Stimulated activated CD8-positive, alpha-beta memory T cell treated with anti-CD3 and anti-CD28 coated beads, Interleukin-4, amount 100 ng/mL, for 48 hours (primary cell): ENCODE results near the gene GAGE12J.
"Not testable (repeated sequence)": the region's sequence is repeated elsewhere in the genome, so short reads cannot be mapped to it uniquely, and the experiment has no call there.

Experiments
- DNase-seq: peaks from one replicate; pipeline ENCODE4 v3.0.0-alpha.2; 2020

Gene GAGE12J

DNA sequence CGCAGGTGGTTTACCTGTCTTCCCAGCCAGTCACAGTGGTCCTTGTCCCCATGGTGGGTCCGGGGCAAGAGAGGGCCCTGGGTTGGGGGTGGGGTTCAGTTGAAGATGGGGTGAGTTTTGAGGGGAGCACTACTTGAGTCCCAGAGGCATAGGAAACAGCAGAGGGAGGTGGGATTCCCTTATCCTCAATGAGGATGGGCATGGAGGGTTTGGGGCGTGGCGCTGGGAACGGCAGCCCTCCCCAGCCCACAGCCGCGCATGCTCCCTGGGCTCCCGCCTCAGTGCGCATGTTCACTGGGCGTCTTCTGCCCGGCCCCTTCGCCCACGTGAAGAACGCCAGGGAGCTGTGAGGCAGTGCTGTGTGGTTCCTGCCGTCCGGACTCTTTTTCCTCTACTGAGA is at the start of gene GAGE12J:
Gene GAGE12J, plus strand, starts transcription at position 301 of the 400 bp plus-strand sequence. CDS start 1,157 bp downstream, outside the sequence.
- DNase-seq = not testable (repeated sequence)

GRCh38 chrX:49272421-49272820 is 49.4 kb upstream of the GAGE12J start:
- DNase-seq = no peak

- DNase-seq = peak; percentile 64
Observed at GRCh38 chrX:49273181-49273727, 48.6 kb upstream of the GAGE12J start.

GRCh38 chrX:49276207-49276606 is 45.6 kb upstream of the GAGE12J start:
- DNase-seq = no peak

DNA sequence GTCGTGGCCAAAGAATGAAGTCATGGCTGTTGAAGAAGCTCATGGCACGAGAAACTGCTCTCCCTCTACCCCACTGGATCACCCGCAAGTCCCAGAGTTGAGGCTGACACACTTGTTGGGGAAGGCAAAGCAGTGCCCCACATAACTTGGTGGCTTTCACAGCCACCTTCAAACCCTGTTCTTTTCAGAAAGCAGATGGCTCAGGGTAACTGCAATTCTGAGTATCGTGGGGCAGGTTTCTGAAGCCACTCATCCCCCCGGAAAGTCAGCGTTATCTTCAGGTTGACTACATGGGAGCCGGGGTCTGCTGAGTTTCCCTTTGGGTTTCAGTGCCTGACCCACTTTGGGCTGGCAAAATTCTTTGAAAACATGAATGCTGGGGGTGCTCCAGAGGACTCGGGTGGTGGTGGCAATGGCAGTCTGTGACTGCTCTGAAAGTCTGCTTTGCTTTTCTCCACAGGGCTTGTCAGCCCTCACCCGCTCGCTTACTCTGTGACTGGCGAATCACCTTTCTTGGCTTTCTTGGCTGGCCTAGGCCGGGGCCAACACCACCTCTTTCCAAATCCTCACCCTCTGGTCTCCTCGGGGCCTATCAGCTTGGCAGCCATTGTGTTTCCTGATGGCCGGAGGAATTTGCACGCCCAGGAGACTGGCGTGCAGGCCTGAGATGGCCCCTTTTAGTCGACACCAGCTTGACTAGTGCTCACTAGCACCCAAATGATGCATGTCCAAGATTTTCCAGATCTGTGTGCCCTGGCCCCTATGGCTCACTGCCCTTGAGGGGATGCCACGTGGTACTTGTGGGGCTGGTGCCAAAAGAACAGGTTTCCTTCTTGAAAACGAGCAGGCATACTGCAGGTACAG is 44.9 kb upstream of the GAGE12J start:
- peak; percentile 56 for DNase-seq

DNA sequence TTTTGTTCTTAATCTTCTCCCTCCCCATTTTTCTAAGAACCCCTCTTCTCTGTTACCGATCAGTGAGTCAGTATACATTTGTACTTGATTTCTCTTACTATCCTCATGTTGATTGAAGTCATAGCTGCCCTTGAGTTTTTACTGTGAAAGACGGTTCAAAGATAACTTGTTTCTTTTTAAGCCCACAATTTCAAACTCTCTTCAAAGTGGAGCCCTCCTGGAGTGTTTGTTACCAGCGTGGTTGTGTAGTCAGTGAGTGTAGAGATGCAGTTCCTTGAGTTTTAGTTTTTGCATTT is 44.4 kb upstream of the GAGE12J start:
- DNase-seq = no peak

GRCh38 chrX:49278081-49278480 is 43.8 kb upstream of the GAGE12J start:
- no peak for DNase-seq

DNA sequence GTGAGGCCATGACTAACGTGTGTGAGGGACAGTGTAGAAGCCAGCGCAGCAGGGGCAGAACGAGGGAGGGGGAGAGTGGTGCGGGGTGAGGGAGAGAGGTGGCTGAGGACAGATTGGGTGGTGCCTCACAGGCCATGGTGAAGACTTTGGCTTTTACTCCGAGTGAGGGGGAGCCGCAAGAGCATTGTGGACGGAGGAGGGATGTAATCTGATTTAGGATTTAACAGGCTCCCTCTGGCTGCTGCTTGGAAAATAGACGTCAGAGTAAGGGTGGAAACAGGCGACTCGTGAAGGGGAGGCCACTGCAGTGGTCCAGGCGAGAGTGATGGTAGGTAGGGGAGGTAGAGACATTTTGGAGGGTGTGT is 39.2 kb upstream of the GAGE12J start:
- DNase-seq = no peak

DNA sequence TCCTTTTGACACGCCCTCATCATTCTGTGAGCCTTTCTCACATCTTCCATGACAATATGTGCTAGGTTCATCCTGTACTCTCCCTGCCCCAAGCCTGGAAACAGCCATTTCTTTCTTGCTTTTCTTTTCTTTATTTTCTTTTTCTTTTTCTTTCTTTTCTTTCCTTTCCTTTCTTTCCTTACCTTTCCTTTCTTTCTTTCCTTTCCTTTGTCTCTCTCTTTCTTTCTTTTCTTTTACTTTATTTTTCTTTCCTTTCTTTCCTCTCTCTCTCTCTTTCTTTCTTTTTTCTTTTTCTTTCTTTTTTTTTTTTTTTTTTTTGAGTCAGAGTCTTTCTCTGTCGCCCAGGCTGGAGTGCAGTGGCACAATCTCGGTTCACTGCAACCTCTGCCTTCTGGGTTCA is 37.6 kb upstream of the GAGE12J start:
- DNase-seq = no peak

DNA sequence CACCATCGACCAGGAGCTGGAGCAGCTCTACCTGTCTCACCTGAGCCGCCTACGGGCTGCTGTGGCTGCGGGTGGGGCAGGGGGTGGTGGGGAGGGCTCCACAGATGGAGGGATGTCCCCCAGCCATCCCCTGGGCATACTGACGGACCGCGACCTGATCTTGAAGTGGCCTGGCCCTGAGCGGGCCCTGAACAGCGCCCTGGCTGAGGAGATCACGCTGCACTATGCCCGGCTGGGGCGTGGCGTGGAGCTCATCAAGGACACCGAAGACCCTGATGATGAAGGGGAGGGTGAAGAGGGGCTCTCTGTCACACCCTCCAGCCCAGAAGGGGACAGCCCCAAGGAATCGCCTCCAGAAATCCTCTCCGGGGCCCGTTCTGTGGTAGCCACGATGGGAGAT is 35.7 kb upstream of the GAGE12J start:
- DNase-seq = no peak

DNA sequence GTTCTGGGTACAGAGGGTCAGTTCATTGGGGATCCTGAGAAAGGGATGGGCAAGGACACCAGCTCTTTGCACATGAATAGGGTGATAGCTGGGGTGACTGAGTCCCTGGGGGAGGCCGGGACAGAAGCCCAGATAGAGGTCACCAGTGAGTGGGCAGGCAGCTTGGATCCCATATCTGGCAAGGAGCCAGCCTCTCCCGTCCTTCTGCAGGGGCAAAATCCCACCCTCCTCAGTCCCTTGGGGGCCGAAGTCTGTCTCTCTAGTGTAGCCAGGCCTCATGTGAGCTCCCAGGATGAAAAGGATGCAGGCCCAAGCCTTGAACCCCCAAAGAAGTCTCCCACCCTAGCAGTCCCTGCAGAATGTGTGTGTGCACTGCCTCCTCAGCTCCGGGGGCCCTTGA is 35.3 kb upstream of the GAGE12J start:
- no peak for DNase-seq

DNA sequence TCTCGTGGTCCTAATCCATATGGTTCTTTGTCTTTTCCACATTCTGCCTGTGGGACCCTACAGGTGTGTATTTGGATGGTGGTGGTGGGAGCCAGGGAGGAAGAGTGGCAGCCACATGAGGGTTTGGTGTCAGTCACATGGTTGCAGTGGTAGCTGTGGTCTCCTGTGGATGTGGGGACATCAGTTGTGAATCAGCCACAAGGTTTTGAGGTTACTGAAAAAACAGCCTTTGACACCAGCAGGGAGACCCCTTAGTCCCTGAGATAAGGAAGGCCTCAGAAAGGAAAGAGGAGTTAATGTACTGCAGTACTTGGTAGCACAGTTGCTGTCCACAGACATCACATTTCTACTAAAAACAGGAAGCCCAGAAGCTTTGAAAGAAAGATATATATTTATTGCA is 34.2 kb upstream of the GAGE12J start:
- no peak for DNase-seq

- DNase-seq = no peak
Observed at GRCh38 chrX:49290215-49290614, 31.6 kb upstream of the GAGE12J start.

DNA sequence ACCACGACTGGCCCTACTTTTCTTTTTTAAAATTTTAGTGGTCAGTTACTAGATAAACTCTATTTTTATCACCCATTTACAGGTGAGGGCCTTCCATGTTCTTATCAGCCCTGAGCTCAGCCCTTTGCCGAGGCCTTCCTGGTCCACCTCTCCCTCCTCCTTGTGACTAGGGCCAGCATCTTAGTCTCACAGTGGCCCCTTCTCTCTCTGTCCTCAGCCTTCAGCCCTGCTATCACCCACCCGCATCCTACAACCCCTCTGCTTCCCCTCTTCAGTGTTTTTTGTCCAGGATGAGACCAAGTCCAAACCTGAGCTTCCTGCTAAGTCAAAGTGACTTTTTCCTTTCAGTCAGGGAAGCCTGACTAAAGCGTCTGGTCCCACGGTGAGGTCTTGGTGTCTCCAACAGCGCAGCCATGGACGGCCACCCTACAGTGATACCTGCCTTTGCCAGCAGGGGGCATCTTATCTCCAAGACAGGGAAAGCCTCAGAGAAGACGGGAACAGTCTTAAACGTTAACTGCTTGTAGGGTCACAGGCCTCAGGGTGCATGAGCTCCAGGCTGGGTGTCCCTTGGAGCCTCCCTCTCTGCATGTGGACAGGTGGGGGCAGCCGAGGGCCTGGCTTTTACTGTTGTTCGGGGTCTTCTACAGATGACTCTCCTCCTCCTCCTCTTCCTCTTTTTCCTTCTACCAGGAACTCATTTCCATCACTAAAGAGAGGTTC is 30.1 kb upstream of the GAGE12J start:
- DNase-seq = peak; percentile 87

DNA sequence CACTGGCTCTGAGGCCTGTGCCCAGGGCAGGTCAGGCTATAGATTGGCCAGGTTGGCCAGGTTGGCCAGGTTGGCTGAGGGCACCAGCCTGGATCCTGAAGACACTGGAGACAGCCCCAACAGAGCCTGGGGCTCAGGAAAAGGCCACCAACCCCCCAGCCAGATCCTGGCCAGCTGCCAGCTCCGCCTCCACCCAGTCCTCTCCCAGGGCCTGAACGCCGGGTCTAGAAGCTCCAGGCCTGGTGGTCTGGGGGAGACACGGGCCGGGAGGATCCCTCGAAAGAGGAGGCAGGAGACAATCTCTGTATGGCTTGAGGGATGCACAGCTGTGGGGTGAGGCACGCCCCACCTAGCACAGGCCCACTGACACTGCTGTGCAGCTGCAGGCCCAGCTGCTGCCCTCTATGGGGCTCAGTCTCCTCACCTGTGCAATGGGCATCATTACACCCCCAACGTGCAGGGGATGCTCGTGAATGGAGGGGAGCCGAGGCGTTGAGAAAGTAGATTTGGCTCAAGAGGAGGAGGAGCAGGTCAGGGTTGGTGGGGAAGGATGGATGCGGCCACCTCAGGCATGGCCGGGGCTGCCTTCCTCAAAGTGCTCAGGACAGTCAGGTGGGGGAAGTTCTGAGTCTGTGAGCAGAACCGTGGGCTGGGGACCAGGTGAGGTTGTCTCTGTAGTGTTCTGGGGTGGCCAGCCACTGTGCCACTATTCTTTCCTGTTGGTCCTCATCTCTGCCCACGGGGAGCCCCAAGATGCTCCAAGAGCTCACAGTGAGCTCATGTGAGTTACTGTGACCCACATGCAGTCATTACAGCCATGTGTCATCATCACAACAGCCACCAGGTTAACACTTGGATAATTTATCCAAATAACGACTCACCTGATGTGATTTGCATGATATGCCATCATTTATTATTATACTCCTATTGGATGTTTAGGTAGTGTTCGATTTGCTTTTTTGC is 29.2 kb upstream of the GAGE12J start:
- no peak for DNase-seq

- not testable (repeated sequence) for DNase-seq
Observed at GRCh38 chrX:49299293-49299692, 22.5 kb upstream of the GAGE12J start.

GRCh38 chrX:49300703-49301102 is 21.1 kb upstream of the GAGE12J start:
- no peak for DNase-seq

GRCh38 chrX:49303346-49303745 is 18.5 kb upstream of the GAGE12J start, which contains the start of gene GAGE10:
GAGE10 (plus strand) TSS chrX:49303646; CDS start chrX:49304860, 1,214 bp downstream.
- no peak for DNase-seq

GRCh38 chrX:49307775-49308174 is 14.1 kb upstream of the GAGE12J start:
- DNase-seq = not testable (repeated sequence)

DNA sequence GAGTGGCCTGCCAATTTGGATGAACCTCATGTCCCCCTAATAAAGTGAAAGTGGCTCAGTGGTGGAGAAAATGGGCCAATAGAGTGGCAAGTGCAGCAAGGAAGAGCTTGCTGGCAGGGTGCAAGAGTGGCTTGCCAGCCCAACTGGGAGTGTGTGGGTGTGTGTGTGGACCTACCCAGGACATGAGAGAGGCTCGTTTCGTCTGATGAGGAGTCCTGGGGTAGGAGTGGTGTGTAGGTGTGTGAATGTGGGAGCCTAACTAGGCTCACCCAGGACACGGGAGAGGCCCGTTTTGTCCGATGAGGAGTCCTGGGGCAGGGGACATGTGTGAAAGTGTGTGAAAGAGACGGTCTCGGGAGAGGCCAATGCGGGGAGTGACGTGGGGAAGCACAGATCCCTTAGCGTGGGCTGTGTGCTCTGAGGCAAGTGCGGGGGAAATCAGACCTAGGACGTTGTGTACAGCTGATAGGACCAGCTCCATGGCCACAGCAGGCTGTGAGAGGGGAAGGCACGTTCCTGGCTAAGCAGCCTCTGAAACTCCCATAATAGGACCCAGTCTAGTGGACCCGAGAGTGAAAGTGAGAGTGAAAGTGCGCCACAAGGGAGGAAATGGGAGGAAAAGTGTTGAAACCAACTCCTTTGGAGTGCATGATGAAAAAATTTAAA is 13.1 kb upstream of the GAGE12J start:
- no peak for DNase-seq

- no peak for DNase-seq
Observed at GRCh38 chrX:49309401-49309981, 12.3 kb upstream of the GAGE12J start.

- no peak for DNase-seq
Observed at GRCh38 chrX:49310371-49310770, 11.5 kb upstream of the GAGE12J start.
